NCI-H69 (cell line): Measurements from ENCODE around the gene SIRT1.
"Not testable (repeated sequence)": the region's sequence is repeated elsewhere in the genome, so short reads cannot be mapped to it uniquely, and the experiment has no call there.

Experiments used
- DNase-seq: peaks from one replicate; lab custom pipeline; 2025; lab: John Stamatoyannopoulos, UW

Gene SIRT1

DNA sequence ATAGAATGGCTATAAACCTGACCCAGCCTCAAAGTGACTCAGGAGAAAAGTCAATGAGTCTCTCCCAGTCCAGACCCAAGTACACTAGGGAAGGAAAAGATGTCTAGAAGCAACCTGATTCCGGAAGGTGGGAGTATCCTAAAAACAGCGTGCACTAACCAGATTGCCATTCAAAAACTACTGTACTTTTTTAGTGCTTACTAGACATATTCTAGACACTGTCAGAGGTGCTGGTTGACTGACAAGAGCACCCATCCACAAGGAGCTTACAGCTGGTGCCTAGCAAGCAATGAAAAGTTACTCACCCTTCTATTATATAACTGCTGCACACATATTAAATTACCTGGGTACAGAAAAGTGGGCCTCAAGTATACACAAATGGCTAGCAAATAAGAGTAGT is 81.0 kb downstream of the SIRT1 start:
- DNase-seq = no peak

GRCh38 chr10:67966035-67966434 is 81.6 kb downstream of the SIRT1 start:
- DNase-seq = not testable (repeated sequence)
